HCT116 (cell line): Measurements from ENCODE around the gene TWF1. TPM values are rescaled to one million over a fixed set of nuclear protein-coding genes. Genes with fewer than 3 reads are reported as not detected.

Experiments used
- ATAC-seq: fragments of 200-7000 bp; cut with Tn5 transposase; 2 replicates; pipeline ENCODE4 v1.9.1; 2020; ENCODE audit warnings: mild to moderate bottlenecking, moderate library complexity
- BruUV-seq: library from RNA; stranded (reverse); fragments of 400-500 nt; replicated peaks from 2 replicates; lab custom pipeline; 2021; lab: Mats Ljungman, UMichigan
- CTCF ChIA-PET: fragments of 300-600 bp; sonication (Branson Sonifier 250); formaldehyde crosslinking; loops from one replicate; lab custom pipeline; 2021; ENCODE audit warnings: antibody characterized with exemption; lab: Charles Lee
- POLR2A ChIA-PET: fragments of 300-600, 350-600 bp; sonication (Branson Sonifier 250); formaldehyde crosslinking; loops from one replicate; lab custom pipeline; 2021; ENCODE audit warnings: antibody characterized with exemption; lab: Charles Lee
- RAD21 ChIA-PET, 2 experiments: fragments of 300-600 bp; sonication (Branson Sonifier 250); formaldehyde crosslinking; loops; one replicate each; lab custom pipeline; 2023; ENCODE audit warnings: low total read pairs in 2 of 2; ENCODE audit not compliant: uncharacterized antibody in 2 of 2, unreplicated experiment in 2 of 2, low non-redundant PET in 1 of 2; lab: Charles Lee
- DNase-seq: peaks from one replicate; pipeline ENCODE4 v3.0.0-alpha.2; 2010; ENCODE audit warnings: low read depth, low spot score
- H2AFZ ChIP-seq: fragments of 200-600 bp; shearing (Covaris generic), sonication (generic); 2 replicates; pipeline ENCODE4 v1.6.1; 2017; ENCODE audit warnings: low read depth, mixed run types, mixed read lengths, antibody characterized with exemption, low read length; ENCODE audit not compliant: poor library complexity, severe bottlenecking
- H3K27ac ChIP-seq: 2 replicates; pipeline ENCODE4 v1.5.1; 2012; ENCODE audit warnings: low read depth, low read length
- H3K27me3 ChIP-seq: fragments of 200-600 bp; sonication (generic); 2 replicates; pipeline ENCODE4 v1.6.1; 2016; ENCODE audit warnings: mixed run types, low read length, mixed read lengths; ENCODE audit not compliant: insufficient read depth
- H3K36me3 ChIP-seq, 2 experiments: fragments of 200-500 bp in 1 of 2; fragments of 200-600 bp in 1 of 2; sonication (Bioruptor generic) in 1 of 2; sonication (generic) in 1 of 2; 2 replicates each; pipeline versions ENCODE4 v1.5.1 to v1.6.1; 2014 to 2016; ENCODE audit warnings: low read length in 2 of 2, inconsistent platforms in 1 of 2, mixed read lengths in 1 of 2, mixed run types in 1 of 2; ENCODE audit not compliant: insufficient read depth in 2 of 2, control insufficient read depth in 1 of 2
- H3K4me1 ChIP-seq, 2 experiments: fragments of 200-600 bp in 1 of 2; sonication (generic) in 1 of 2; 2 replicates each; pipeline versions ENCODE4 v1.5.1 to v1.6.1; 2012 to 2017; ENCODE audit warnings: low read length in 2 of 2, inconsistent platforms in 1 of 2, mild to moderate bottlenecking in 1 of 2, mixed read lengths in 1 of 2, mixed run types in 1 of 2, moderate library complexity in 1 of 2; ENCODE audit not compliant: insufficient read depth in 2 of 2, control insufficient read depth in 1 of 2
- H3K4me2 ChIP-seq: fragments of 200-600 bp; sonication (generic); 2 replicates; pipeline ENCODE4 v1.6.1; 2017; ENCODE audit warnings: mixed run types, low read length, mixed read lengths
- H3K4me3 ChIP-seq, 2 experiments: fragments of 200-600 bp in 1 of 2; sonication (generic) in 1 of 2; replicated peaks in 1 of 2; 2 replicates each; pipeline ENCODE4 v1.5.1; 2011 to 2016; ENCODE audit warnings: low read length in 2 of 2, control low read depth in 1 of 2, low read depth in 1 of 2, mild to moderate bottlenecking in 1 of 2, mixed read lengths in 1 of 2, mixed run types in 1 of 2
- H3K79me2 ChIP-seq: fragments of 200-600 bp; sonication (generic); 2 replicates; pipeline ENCODE4 v1.6.1; 2017; ENCODE audit warnings: mild to moderate bottlenecking, mixed run types, low read length, moderate library complexity, mixed read lengths; ENCODE audit not compliant: insufficient read depth
- H3K9ac ChIP-seq: fragments of 200-600 bp; sonication (generic); 2 replicates; pipeline ENCODE4 v1.6.1; 2016; ENCODE audit warnings: low read length, mixed read lengths
- H3K9me2 ChIP-seq: fragments of 200-600 bp; sonication (generic), shearing (Covaris generic); 2 replicates; pipeline ENCODE4 v1.6.1; 2017; ENCODE audit warnings: mixed run types, mild to moderate bottlenecking, moderate library complexity; ENCODE audit not compliant: insufficient read depth
- H3K9me3 ChIP-seq, 2 experiments: fragments of 200-500 bp in 1 of 2; fragments of 200-600 bp in 1 of 2; sonication (Bioruptor generic) in 1 of 2; sonication (generic) in 1 of 2; 2 replicates each; pipeline ENCODE4 v1.6.1; 2014 to 2017; ENCODE audit warnings: low read length in 2 of 2, mixed read lengths in 2 of 2, inconsistent platforms in 1 of 2, low read depth in 1 of 2, mild to moderate bottlenecking in 1 of 2, mixed run types in 1 of 2, moderate library complexity in 1 of 2; ENCODE audit not compliant: control insufficient read depth in 1 of 2, insufficient read depth in 1 of 2
- H4K20me1 ChIP-seq: fragments of 200-600 bp; sonication (generic), shearing (Covaris generic); 2 replicates; pipeline ENCODE4 v1.6.1; 2017; ENCODE audit warnings: mixed run types, mild to moderate bottlenecking, moderate library complexity; ENCODE audit not compliant: insufficient read depth
- CEBPB ChIP-seq: IDR thresholded peaks from 2 replicates; pipeline ENCODE4 v1.6.1; 2012; ENCODE audit warnings: low read depth
- ELF1 ChIP-seq: IDR thresholded peaks from 2 replicates; pipeline ENCODE4 v1.6.1; 2012; ENCODE audit warnings: low read depth, borderline replicate concordance
- EZH2 ChIP-seq: fragments of 200-600 bp; sonication (generic); IDR thresholded peaks from 2 replicates; pipeline ENCODE4 v1.6.1; 2017; ENCODE audit warnings: antibody characterized with exemption, mixed run types
- EZH2phosphoT487 ChIP-seq: fragments of 200-600 bp; IDR thresholded peaks from 2 replicates; pipeline ENCODE4 v1.6.1; 2018; ENCODE audit warnings: antibody characterized with exemption, borderline replicate concordance
- POLR2A ChIP-seq: IDR thresholded peaks from 2 replicates; pipeline ENCODE4 v1.7.0; 2011; ENCODE audit warnings: borderline replicate concordance; ENCODE audit not compliant: insufficient read depth, insufficient read length; ENCODE audit errors: extremely low read depth
- RAD21 ChIP-seq: IDR thresholded peaks from 2 replicates; pipeline ENCODE4 v1.6.1; 2012; ENCODE audit warnings: low read depth, mild to moderate bottlenecking
- SIN3A ChIP-seq: IDR thresholded peaks from 2 replicates; pipeline ENCODE4 v1.6.1; 2012; ENCODE audit warnings: low read depth
- SP1 ChIP-seq: IDR thresholded peaks from 2 replicates; pipeline ENCODE4 v1.6.1; 2012; ENCODE audit warnings: low read depth
- SRF ChIP-seq: IDR thresholded peaks from 2 replicates; pipeline ENCODE4 v1.6.1; 2012; ENCODE audit warnings: low read depth
- TCF7L2 ChIP-seq: IDR thresholded peaks from 2 replicates; pipeline ENCODE4 v1.7.0; 2011; ENCODE audit warnings: borderline replicate concordance, inconsistent platforms; ENCODE audit not compliant: insufficient read depth, insufficient read length; ENCODE audit errors: extremely low read depth
- YY1 ChIP-seq: IDR thresholded peaks from 2 replicates; pipeline ENCODE4 v1.6.1; 2011; ENCODE audit warnings: low read length, low read depth, moderate library complexity, mild to moderate bottlenecking; ENCODE audit not compliant: insufficient replicate concordance; ENCODE audit errors: extremely low read depth
- ZFX ChIP-seq: fragments of 450-650 bp; IDR thresholded peaks from 2 replicates; pipeline ENCODE4 v1.6.1; 2017
- ZNF274 ChIP-seq: fragments of 200-500 bp; sonication (Bioruptor generic); IDR thresholded peaks from 2 replicates; pipeline ENCODE4 v1.6.1; 2014; ENCODE audit warnings: mild to moderate bottlenecking, low read depth, low read length, inconsistent platforms
- intact Hi-C: fragments of 100-400 bp; cut with micrococcal nuclease; formaldehyde crosslinking; loops from 2 replicates; pipeline ENCODE4 v1.10.0; 2022
- total RNA-seq: library from RNA; stranded (reverse); gene quantifications from one replicate; pipeline ENCODE4 v1.2.1, GENCODE V29; 2021; ENCODE audit not compliant: unreplicated experiment
- TF ChIP-seq, protein P1 (sequence below), 3 experiments: fragments of 200-600 bp in 1 of 3; sonication (generic) in 1 of 3; IDR thresholded peaks in 2 of 3; conservative IDR thresholded peaks in 1 of 3; 2 replicates each; pipeline ENCODE4 v1.5.1; 2012 to 2017; ENCODE audit warnings: low read depth in 2 of 3, low read length in 2 of 3, antibody characterized with exemption in 1 of 3, borderline replicate concordance in 1 of 3, control low read depth in 1 of 3, mild to moderate bottlenecking in 1 of 3, mixed read lengths in 1 of 3, mixed run types in 1 of 3, moderate library complexity in 1 of 3; ENCODE audit not compliant: insufficient read depth in 1 of 3
- TF ChIP-seq, protein P2 (sequence below): IDR thresholded peaks from 2 replicates; pipeline ENCODE4 v1.6.1; 2012
- TF ChIP-seq, protein P3 (sequence below): IDR thresholded peaks from 2 replicates; pipeline ENCODE4 v1.6.1; 2011; ENCODE audit warnings: mild to moderate bottlenecking, low read length, moderate library complexity; ENCODE audit not compliant: insufficient replicate concordance; ENCODE audit errors: extremely low read depth
- TF ChIP-seq, protein P4 (sequence below): IDR thresholded peaks from 2 replicates; pipeline ENCODE4 v1.6.1; 2012; ENCODE audit warnings: low read depth
- TF ChIP-seq, protein P5 (sequence below): IDR thresholded peaks from 2 replicates; pipeline ENCODE4 v1.6.1; 2012

TWF1 gene
- total RNA-seq, 1 experiment from 2014 or later = 125 TPM

DNA sequence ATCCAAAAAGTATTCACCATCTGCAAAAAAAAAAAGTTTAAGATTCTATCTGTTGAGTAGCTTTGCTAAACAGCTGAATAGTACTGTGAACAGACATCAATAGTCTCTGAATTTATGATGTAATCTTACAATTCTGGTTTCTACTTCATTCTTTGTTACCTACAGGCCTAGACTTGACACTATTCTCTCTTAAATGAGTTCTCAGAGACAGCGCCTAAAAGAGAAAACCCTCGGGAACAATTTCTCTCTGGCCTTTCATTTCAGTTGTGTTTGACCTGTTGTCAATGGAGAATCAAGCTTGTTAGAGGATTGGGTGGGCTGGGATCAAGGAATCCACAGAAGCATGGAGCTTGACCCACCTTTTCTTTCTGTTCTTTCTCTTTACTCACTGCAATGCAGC is 5.9 kb upstream of the TWF1 start:
- no peak for DNase-seq
- intact Hi-C loops = no loop called here

More for the DNA sequence above, 5.9 kb upstream of the TWF1 start:
- H3K9me2 ChIP-seq = no peaks in the 10 kb centered on the region
- H3K27me3 ChIP-seq = no peaks in the 10 kb centered on the region
- H3K4me1 ChIP-seq = peaks cover 0 to 10% of the 10 kb centered on the region in 2 experiments; a peak in 2 of 4 replicates
- H3K4me3 ChIP-seq = no peak overlapping the region
- no peak overlapping the region for H3K4me2 ChIP-seq
- TF ChIP-seq RAD21 (no peak), ZNF274 (no peak), TCF7L2 (no peak), POLR2A (no peak), YY1 (no peak), CEBPB (no peak), SIN3A (no peak), ZFX (no peak), EZH2 (no peak), SRF (no peak), SP1 (no peak), EZH2phosphoT487 (no peak), ELF1 (no peak)
- TF ChIP-seq, protein P1, sequence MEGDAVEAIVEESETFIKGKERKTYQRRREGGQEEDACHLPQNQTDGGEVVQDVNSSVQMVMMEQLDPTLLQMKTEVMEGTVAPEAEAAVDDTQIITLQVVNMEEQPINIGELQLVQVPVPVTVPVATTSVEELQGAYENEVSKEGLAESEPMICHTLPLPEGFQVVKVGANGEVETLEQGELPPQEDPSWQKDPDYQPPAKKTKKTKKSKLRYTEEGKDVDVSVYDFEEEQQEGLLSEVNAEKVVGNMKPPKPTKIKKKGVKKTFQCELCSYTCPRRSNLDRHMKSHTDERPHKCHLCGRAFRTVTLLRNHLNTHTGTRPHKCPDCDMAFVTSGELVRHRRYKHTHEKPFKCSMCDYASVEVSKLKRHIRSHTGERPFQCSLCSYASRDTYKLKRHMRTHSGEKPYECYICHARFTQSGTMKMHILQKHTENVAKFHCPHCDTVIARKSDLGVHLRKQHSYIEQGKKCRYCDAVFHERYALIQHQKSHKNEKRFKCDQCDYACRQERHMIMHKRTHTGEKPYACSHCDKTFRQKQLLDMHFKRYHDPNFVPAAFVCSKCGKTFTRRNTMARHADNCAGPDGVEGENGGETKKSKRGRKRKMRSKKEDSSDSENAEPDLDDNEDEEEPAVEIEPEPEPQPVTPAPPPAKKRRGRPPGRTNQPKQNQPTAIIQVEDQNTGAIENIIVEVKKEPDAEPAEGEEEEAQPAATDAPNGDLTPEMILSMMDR (IDR thresholded peaks at IDR 0.05 in 2 of 3, conservative IDR thresholded peaks at IDR 0.05 in 1 of 3; ENCODE audit: borderline replicate concordance in 1 of 3, insufficient read depth in 1 of 3, low read depth in 2 of 3, low read length in 2 of 3) = no peak
- TF ChIP-seq, protein P2, sequence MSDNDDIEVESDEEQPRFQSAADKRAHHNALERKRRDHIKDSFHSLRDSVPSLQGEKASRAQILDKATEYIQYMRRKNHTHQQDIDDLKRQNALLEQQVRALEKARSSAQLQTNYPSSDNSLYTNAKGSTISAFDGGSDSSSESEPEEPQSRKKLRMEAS = no peak
- TF ChIP-seq, protein P3, sequence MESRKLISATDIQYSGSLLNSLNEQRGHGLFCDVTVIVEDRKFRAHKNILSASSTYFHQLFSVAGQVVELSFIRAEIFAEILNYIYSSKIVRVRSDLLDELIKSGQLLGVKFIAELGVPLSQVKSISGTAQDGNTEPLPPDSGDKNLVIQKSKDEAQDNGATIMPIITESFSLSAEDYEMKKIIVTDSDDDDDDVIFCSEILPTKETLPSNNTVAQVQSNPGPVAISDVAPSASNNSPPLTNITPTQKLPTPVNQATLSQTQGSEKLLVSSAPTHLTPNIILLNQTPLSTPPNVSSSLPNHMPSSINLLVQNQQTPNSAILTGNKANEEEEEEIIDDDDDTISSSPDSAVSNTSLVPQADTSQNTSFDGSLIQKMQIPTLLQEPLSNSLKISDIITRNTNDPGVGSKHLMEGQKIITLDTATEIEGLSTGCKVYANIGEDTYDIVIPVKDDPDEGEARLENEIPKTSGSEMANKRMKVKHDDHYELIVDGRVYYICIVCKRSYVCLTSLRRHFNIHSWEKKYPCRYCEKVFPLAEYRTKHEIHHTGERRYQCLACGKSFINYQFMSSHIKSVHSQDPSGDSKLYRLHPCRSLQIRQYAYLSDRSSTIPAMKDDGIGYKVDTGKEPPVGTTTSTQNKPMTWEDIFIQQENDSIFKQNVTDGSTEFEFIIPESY = no peak
- TF ChIP-seq, protein P4, sequence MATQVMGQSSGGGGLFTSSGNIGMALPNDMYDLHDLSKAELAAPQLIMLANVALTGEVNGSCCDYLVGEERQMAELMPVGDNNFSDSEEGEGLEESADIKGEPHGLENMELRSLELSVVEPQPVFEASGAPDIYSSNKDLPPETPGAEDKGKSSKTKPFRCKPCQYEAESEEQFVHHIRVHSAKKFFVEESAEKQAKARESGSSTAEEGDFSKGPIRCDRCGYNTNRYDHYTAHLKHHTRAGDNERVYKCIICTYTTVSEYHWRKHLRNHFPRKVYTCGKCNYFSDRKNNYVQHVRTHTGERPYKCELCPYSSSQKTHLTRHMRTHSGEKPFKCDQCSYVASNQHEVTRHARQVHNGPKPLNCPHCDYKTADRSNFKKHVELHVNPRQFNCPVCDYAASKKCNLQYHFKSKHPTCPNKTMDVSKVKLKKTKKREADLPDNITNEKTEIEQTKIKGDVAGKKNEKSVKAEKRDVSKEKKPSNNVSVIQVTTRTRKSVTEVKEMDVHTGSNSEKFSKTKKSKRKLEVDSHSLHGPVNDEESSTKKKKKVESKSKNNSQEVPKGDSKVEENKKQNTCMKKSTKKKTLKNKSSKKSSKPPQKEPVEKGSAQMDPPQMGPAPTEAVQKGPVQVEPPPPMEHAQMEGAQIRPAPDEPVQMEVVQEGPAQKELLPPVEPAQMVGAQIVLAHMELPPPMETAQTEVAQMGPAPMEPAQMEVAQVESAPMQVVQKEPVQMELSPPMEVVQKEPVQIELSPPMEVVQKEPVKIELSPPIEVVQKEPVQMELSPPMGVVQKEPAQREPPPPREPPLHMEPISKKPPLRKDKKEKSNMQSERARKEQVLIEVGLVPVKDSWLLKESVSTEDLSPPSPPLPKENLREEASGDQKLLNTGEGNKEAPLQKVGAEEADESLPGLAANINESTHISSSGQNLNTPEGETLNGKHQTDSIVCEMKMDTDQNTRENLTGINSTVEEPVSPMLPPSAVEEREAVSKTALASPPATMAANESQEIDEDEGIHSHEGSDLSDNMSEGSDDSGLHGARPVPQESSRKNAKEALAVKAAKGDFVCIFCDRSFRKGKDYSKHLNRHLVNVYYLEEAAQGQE = no peak
- TF ChIP-seq, protein P5, sequence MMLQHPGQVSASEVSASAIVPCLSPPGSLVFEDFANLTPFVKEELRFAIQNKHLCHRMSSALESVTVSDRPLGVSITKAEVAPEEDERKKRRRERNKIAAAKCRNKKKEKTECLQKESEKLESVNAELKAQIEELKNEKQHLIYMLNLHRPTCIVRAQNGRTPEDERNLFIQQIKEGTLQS = no peak
- H4K20me1 ChIP-seq = no peaks in the 10 kb centered on the region
- RAD21 ChIA-PET = no interaction called here
- no peaks in the 10 kb centered on the region for H3K79me2 ChIP-seq
- POLR2A ChIA-PET = no interaction called here
- no peak overlapping the region for H2AFZ ChIP-seq
- CTCF ChIA-PET = no interaction called here
- H3K27ac ChIP-seq = no peak overlapping the region
- no peaks in the 10 kb centered on the region for H3K9me3 ChIP-seq
- no peak for ATAC-seq
- no peak overlapping the region for H3K9ac ChIP-seq
- no TSS peak for BruUV-seq
- H3K36me3 ChIP-seq = no peaks in the 10 kb centered on the region
